HepG2 (cell line): ENCODE data around the gene ANKRD62.

ENCODE experiments used
- HNRNPH1 ChIP-seq: fragments of 200-400 bp; formaldehyde crosslinking; optimal IDR thresholded peaks from 2 replicates; pipeline ENCODE3; 2017; ENCODE audit warnings: mild to moderate bottlenecking, low read depth, low read length
- PBX3 ChIP-seq: sonication (generic); formaldehyde crosslinking; IDR thresholded peaks from 2 replicates; pipeline ENCODE4 v1.8.1; 2023; ENCODE audit warnings: missing genetic modification reagents, inconsistent platforms, borderline replicate concordance
- POLR2A ChIP-seq, 2 experiments: IDR thresholded peaks; 2 replicates each; pipeline ENCODE4 v1.6.1; 2011; ENCODE audit warnings: low read depth in 2 of 2, low read length in 2 of 2, mild to moderate bottlenecking in 1 of 2, moderate library complexity in 1 of 2; ENCODE audit not compliant: insufficient read depth in 1 of 2

- TF ChIP-seq PBX3 (CRISPR knock-in tag) (no peak), HNRNPH1 (no peak), POLR2A (IDR thresholded peaks at IDR 0.05; ENCODE audit: insufficient read depth in 1 of 2, low read depth in 2 of 2, low read length in 2 of 2) (no peak)
Observed at GRCh38 chr18:12087471-12088025, 6.1 kb upstream of the ANKRD62 start.
